ENCODE results near the gene CC2D2A.

CC2D2A gene

DNA sequence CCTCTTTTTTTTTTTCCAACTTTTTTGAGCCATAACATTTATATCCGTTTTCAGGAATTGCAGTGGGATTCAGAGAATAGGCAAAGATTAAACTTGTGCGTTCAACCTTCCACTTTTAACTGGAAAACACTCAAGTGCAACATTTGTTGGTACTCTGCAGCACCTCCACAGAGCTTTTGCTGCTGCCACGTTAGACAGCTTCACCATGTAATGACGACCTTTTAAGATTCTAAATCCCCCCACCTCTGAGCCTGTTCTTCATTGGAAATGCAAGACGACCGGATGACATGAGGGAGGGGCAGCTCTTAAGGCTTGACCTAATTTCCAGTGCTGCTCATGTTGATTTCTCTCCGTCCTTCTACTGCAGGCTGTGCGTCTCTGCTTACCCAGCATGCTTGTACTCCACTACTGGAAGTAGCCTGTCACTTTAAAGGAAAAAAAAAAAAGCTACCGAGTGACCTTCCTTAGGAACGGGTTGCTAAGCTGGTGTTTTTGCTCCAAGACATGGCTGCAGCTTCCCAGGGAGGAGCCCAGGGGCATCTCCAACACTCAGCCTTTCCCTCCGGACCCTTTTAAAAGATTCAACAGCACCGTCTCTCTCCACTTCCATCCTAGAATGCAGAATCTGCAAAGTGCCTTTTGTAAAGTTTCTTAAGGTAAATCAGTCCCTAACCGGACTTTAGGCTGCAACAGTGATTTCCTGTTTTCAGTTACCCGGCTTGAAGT lies at the start of gene CC2D2A:
CC2D2A (plus strand) TSS at position 481 of the 726 bp plus-strand sequence. CDS start 6,051 bp downstream, outside the sequence.
- DNase-seq, result no peak

- DNase-seq, result no peak
These were observed 49.0 kb upstream of the CC2D2A start for GRCh38 chr4:15420642-15421041.

GRCh38 chr4:15423285-15423711 lies 46.4 kb upstream of the CC2D2A start:
- DNase-seq, result no peak

DNA sequence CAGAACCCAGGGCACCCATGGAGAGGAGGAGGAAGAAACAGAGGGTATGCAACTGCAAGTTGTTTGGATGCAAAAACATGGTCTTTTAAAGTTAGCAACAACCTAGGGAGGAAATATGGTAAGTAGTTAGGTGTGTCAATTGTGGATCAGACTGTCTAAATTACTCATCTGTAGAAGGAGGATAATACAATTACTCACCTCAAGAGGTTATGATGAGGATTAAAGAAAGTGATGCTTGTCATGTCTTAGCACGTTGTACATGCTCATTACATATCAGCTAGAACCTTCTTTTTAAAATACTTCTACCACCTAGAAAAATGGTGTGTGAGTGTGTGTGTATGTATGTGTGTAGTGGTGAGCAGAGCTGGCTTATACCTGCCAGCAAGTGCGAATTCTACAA lies 44.2 kb upstream of the CC2D2A start:
- no peak for DNase-seq

DNA sequence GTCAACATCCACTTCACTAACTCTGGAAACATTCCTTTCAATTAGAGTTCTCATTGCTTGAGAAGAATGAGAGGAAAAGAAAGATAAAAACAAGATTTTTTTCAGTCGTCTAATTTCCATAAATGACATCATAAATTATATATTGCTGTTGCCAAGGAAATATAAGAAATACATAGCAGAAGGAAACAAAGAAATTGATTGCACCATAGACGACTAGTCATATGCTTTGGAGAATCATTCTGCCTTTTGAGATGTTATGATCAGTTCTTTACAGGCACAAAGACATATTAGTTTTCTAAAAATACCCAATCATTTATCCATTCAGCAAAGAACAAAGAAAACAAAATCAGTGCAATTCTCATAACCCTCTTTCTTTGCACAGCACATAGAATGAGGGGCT lies 42.5 kb upstream of the CC2D2A start:
- no peak for DNase-seq

GRCh38 chr4:15427701-15428100 lies 42.0 kb upstream of the CC2D2A start, which contains the start of gene C1QTNF7:
C1QTNF7 (plus strand) TSS chr4:15428033; CDS start chr4:15435744, 7,711 bp downstream.
- no peak for DNase-seq

- DNase-seq, result no peak
These were observed 41.1 kb upstream of the CC2D2A start for GRCh38 chr4:15428611-15429010.

DNA sequence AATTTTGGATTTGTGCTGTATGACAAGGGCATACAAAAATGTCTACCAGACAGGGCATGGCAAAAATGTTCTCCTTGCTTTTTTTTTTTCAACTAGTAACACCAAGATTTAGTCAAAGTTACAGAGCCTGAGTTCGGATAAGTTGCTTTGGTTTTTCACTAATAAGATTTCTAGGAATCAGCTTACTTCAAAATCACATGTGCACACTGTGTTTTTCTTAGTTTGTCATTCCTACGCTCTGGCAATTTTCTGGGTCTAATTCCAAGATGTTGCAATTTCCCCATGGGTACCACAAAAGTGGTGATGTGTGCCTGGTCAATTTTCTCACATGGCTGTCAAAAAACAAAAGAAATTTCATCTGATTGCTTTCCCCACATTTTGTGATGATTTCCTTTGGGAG lies 35.6 kb upstream of the CC2D2A start:
- DNase-seq, result no peak

GRCh38 chr4:15434676-15435075 lies 35.0 kb upstream of the CC2D2A start:
- DNase-seq, result no peak

DNA sequence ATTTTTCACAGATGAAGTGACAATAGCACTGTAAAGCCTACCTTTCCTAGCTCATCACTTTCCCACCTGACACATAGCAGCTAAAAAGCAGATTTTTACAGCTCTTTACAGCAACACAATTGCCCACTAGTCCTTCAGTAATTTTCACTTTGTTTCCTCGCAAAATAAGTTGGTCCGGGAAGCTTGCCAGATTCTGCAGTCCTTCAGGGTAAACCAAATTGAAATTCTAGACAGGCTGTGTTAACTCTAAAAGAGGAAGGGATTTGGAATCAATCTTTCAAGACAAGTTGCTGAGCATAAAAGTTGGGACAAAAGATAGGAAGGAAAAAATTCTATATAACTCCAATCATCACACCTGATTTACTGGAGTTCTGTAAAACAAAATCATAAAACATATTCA lies 33.2 kb upstream of the CC2D2A start:
- DNase-seq, result no peak

DNA sequence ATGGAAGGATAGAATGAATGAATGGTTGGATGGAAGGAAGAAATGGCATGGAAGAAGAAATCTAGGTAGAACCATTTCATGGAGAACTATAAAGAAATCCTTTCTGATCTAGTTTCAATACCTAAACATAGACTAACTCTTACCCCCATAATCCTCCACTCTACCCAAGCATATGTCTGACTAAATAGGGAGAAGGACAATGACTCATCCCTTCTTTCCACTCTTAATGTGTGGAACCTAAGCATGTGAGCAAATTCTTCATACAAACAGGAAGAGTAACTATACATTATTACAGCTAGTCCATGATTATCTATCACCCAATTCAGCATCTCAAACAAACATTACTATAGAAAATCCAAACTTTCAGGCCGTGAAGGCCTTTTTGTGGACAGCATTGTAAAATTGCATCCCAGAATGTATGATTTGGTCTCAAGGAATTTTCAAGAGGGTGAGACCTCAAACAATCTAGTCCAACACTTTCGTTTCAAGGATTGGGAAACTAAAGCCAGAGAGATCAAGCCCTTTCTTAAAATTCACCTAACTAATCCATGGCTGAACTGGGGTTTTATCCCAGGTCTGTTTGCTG lies 30.6 kb upstream of the CC2D2A start:
- no peak for DNase-seq

GRCh38 chr4:15443371-15444160 lies 26.1 kb upstream of the CC2D2A start:
- no peak for DNase-seq

GRCh38 chr4:15444276-15444675 lies 25.4 kb upstream of the CC2D2A start:
- no peak for DNase-seq

GRCh38 chr4:15444879-15445547 lies 24.7 kb upstream of the CC2D2A start:
- DNase-seq, result no peak

DNA sequence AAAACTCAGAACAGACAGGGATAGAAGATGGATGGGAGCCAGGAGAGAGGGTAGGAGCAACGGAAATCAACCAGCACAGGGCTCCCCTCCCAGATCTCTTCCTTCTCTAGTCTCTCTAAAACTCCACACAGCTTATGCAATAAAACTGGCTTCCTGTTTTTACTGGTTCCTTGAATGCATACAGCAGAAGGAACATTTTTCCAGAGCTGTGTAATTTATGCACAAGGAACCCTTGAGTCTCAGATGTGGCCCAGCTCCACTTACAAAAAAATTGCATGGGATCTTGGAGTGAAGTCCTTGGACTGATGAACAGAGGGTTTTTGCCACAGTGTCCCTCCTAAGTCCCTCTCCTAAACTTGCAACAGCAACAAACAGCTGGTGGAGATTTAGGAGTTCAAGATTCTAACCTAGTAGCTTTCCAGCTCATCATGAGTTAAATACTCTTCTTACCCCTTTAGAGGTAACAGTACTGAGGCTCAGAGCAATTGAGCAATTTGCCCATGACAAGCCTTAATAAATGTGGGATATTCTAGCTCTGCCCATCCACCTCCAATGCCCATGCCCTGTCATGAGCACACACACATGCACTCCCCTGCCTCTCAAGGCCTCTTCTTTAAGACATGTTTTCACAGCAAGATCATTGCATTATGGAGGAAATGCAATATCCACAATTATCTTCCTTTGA lies 18.4 kb upstream of the CC2D2A start:
- DNase-seq, result no peak

DNA sequence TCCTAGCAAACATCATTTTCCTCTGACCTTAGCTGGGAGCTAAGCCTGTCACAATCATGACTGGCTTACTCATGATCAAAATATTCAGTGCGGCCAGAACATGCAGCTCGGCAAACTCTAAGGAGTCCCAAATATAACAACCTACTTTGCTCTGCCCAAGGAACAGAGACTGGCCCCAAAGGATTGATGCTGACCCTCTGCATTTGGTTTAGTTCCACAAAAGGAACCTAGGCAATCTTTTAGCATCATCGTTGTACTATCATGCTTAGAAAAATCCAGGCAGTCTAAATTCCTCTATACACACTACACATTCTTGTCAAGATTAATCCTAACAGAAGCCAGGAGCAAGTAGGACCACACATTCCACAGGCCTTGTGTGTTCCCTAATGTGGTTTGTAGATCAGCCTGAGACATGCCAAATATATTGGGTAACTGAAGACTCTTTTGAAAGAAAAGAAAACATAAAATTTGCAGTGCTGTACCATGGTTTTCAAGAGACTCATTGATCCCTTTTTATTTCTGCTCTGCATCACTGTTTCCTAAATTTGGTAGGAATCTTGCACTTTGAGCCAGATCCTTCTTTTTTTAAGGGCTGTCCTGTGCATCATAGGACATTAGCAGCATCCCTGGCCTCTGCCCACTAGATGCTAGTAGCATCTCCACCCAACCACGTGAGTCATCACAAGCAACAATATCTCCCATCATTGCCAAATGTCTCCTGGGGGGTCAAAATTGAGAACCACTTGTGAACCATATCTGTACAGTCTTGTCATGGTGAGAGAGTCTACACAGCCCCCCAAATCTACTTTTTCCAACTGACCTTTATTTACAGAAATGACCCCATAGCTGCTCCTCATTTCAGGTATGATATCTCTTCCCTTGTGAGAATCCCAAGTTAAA lies 17.6 kb upstream of the CC2D2A start:
- no peak for DNase-seq

- no peak for DNase-seq
These were observed 14.4 kb upstream of the CC2D2A start for GRCh38 chr4:15455290-15455689.

DNA sequence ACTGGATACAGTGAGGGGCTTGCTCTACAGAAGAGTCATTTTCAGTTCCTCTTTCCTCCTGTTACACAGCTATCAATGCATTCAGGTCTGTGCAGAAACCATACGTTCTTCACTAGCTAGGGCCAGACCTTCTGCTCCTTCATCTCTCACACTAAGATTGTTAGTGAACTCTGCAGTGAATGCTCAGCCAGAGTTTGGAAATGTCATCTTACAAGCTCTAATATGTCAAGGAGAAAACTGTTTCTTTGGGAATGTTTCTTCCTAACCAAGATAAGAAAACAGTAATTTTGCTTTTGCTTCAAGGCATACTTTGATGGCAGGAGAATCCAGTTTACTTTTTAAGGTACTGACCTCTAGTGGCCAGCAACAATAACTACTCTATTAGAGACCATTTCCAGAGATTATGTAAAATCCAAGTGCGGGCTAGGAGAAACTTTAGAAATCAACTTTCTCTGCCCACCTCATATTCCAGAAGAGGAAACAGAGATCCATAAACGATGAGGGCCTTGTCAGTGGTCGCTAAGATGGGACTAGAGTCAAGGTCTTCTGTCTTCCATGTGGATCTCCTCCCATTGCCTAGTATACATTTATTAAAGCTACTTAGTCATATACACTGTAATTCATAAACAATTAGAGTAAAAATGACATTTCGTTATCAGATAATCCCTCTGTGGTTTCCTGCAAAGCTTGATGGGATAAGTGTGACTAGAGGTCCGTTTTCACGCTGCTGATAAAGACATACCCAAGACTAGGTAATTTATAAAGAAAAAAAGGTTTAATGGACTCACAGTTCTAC lies 12.1 kb upstream of the CC2D2A start:
- DNase-seq, result no peak

- DNase-seq, result no peak
These were observed 11.1 kb upstream of the CC2D2A start for GRCh38 chr4:15458616-15459015.

DNA sequence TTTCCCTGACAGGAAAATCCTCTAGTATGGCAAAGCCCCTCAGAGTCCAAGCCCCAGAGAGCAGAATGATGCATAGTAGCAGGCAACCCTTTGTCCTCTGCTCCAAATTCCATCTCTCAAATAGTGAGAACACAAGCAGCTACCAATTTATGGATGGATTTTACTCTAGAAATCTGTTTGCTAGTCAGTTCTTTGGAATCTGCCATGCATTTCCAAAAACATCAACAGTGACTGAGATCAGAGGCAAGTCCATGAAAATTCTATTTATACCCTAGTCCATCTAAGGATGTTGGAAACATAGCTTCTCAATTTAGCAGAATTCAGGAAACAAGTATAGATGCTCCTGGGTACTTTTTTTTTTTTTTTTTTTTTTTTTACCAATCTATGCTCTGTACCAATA lies 10.0 kb upstream of the CC2D2A start:
- no peak for DNase-seq

DNA sequence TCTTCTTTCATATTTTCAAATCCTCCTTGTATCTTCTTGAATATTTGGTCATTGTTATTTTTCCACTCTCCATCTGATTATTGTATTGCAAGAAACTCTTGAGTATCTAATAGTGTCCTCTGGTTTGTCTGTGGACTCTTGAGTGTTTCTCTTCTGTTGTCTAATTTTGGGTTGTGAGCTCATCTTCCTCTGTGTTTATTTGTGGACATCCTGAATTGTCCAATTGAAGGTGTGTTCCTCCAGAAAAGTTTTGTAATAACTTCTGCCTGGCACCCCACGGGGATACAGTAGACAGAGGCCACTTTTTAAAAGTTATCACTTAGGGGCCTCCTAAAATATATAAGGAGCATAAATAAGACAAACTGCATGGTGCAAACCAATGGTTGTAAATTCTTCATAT lies 3.1 kb upstream of the CC2D2A start:
- DNase-seq, result no peak

Measured in activated effector memory CD4-positive, alpha-beta T cell treated with Interleukin-2 at 50 U/mL for 16 hours (primary cell).